Stimulated activated CD4-positive, alpha-beta T cell treated with anti-CD3 and anti-CD28 coated beads, Interleukin-1b, Interleukin-23, amount 100 ng/mL, for 48 hours (primary cell): Measurements from ENCODE around the gene SLCO4A1.

ENCODE experiments used
- DNase-seq: peaks from one replicate; pipeline ENCODE4 v3.0.0-alpha.2; 2020

The SLCO4A1 gene, protein sequence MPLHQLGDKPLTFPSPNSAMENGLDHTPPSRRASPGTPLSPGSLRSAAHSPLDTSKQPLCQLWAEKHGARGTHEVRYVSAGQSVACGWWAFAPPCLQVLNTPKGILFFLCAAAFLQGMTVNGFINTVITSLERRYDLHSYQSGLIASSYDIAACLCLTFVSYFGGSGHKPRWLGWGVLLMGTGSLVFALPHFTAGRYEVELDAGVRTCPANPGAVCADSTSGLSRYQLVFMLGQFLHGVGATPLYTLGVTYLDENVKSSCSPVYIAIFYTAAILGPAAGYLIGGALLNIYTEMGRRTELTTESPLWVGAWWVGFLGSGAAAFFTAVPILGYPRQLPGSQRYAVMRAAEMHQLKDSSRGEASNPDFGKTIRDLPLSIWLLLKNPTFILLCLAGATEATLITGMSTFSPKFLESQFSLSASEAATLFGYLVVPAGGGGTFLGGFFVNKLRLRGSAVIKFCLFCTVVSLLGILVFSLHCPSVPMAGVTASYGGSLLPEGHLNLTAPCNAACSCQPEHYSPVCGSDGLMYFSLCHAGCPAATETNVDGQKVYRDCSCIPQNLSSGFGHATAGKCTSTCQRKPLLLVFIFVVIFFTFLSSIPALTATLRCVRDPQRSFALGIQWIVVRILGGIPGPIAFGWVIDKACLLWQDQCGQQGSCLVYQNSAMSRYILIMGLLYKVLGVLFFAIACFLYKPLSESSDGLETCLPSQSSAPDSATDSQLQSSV

GRCh38 chr20:62642051-62642665, at the start of gene SLCO4A1:
SLCO4A1 (plus strand) TSS chr20:62642503; CDS start chr20:62656455, 13,952 bp downstream.
- DNase-seq = peak; percentile 84

GRCh38 chr20:62592506-62593177, 49.7 kb upstream of the SLCO4A1 start:
- no peak for DNase-seq

DNA sequence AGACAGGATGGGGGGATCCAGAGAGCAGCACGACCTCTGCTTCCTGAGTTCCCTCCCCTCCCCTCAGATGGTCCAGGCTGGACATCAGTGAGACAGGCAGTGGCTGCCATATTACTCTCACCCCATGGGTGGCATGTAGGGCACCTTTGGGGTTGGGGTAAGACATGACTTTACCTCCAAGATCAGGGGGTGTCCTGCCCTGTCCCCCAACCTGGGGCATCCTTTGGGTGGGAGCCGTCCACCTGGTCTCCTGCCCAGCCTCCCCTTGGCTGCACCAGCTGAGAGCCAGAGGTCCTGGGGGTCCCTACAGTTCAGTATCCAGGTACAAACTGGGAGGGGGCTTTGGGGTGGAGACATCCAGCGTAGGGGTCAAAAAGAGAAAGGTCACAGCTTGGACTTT, 48.7 kb upstream of the SLCO4A1 start:
- DNase-seq = no peak

DNA sequence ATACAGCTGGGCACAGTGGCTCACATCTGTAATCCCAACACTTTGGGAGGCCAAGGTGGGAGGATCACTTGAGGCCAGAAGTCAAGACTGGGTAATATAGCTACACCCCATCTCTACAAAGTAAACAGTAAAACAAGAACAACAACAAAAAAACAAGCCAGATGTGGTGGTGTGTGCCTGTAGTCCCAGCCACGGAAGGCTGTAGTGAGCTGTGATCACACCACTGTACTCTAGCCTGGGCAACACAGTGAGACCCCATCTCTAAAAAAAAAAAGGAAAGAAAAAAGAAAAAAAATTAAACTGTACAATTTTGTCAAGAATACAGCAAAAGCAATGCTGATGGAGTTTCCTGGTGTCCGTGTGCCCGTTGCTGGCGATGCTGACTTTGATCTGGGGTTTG, 47.2 kb upstream of the SLCO4A1 start:
- no peak for DNase-seq

- DNase-seq = no peak
Observed at GRCh38 chr20:62595491-62595890, 46.8 kb upstream of the SLCO4A1 start.

DNA sequence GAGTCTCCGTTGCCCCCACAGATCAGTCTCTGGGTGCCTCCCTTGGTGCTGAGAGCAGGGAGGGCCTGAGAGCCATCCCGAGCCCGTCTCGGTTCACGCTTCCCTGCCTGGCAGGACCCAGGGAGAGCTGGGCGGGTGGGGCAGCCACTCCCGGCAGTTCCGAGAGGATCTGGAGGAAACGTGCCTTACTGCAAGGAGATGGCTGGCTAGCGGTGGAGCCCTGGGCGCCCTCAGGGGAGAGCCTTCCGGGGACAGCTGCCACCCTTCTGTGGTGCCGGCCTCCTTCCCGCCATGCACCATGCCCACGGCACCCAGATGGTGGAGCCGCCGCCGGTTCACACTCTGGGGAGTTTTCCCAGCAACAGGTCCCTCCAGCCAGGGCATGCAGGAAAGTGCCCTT, 45.8 kb upstream of the SLCO4A1 start:
- no peak for DNase-seq

- DNase-seq = no peak
Observed at GRCh38 chr20:62596921-62597320, 45.4 kb upstream of the SLCO4A1 start.

DNA sequence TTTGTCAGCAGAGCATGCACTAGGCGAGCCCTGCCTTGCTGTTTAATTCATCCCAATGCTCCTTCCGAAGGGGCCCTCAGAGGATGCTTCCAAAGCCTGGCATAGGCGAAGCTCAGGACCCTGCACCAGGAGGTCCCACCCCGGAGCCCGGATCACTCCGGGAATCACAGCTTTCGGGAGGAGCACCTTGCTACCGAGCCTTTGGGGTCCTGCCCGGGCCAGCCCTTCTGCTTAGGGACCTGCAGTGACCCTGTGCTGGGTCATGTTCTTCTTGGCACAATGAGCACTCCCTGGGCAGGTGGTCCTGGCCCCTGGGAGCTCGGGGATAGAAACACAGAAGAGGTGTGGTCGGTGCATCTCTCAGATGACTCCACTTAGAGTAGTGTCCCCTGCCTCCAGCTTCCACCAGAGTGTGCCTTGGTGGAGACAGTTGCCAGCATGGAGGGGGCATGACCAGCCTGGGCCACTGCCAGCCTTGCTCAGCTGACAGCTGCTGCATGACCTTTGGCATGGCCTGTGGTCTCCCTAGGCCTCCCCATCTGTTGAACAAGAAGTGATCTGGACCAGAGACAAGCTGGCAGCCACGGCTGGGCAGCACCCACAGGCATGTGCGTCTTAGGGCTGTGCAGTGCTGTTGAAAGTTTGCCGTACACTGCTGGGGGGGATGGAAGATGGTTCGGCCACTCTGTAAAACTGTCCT, 44.7 kb upstream of the SLCO4A1 start:
- DNase-seq = no peak

- no peak for DNase-seq
Observed at GRCh38 chr20:62598761-62599194, 43.5 kb upstream of the SLCO4A1 start.

DNA sequence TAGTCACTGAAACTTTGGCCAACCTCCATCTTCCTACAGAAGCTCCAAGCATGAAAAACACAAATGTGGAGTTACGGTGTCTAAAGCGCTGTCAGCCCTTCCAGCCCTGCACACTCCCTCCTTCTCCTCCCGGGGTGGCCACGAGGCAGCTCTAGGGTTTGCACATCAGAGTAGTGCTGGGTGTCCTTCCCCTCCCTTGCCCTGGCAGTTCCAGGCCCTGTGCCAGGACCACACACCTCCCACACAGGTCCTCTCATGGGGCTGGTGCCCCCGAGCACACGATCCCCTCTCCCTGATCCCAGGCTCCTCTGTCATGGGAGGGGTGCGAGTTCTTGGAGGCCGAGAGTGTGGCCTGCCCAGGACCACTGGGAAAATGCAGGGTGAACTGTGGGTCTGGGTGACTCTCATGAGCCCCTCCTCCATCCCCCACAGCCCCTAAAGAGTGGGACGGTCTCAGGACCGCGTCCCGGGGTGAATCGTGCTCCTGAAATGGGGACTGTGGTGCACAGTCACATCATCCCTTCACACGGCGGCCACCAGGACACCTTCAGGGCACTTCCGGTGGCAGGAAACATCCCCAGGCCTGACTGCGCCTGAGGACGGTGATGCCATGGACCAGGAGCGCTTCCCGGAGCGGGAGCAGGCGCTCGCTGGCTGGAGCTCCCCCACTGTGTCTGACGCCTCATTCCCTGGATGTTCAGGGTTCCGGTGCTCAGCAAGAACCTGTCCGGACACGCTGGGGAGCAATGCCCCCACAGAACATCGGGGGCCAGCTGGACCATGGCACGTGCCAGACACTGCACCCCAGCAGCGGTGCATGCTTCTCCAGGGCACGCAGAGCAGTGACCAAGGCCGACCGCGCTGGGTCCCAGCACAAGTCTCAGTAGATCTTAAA, 42.8 kb upstream of the SLCO4A1 start:
- no peak for DNase-seq

DNA sequence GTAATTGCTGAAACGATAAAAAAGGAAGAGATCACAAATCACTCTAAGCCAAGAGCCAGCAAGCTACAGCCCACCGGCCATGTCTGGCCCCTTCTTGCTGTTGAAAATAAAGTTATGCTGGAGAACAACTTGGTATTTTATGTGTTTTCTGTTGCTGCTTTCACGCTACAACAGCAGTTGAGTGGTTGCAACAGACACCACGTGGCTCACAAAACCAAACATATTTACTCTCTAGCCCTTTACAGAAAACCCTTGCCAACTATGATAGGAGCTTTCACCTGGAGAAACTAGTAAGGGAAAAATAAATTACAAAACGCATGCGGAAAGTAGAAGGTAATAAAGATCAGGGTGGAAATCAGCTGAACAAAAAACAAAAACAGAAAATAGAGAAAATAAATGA, 41.1 kb upstream of the SLCO4A1 start:
- DNase-seq = no peak

- DNase-seq = no peak
Observed at GRCh38 chr20:62601714-62602113, 40.6 kb upstream of the SLCO4A1 start.

DNA sequence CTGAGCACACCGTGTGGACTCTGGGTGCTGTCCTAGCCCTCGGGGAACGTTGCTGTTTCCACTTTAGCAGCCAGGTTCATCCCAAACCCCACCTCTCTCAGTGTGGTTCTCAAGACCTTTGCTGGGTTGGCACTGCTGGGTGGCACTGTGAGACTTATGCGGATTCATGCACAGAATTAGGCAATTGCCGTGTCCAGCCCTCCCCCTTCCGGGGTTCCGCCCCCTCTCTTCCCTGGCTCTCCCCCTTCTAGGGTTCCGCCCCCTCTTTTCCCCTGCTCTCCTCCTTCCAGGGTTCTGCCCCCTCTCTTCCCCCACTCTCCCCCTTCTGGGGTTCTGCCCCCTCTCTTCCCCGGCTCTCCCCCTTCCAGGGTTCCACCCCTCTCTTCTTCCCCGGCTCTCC, 39.8 kb upstream of the SLCO4A1 start:
- DNase-seq = peak; percentile 28

- peak; percentile 48 for DNase-seq
Observed at GRCh38 chr20:62603021-62603906, 39.0 kb upstream of the SLCO4A1 start.

- no peak for DNase-seq
Observed at GRCh38 chr20:62603907-62604785, 38.2 kb upstream of the SLCO4A1 start.

GRCh38 chr20:62604796-62605195, 37.5 kb upstream of the SLCO4A1 start:
- DNase-seq = no peak

- no peak for DNase-seq
Observed at GRCh38 chr20:62605236-62605943, 36.9 kb upstream of the SLCO4A1 start.

GRCh38 chr20:62606016-62606415, 36.3 kb upstream of the SLCO4A1 start:
- DNase-seq = no peak
